ENCODE results near the gene FGD3. TPM values are rescaled to one million over a fixed set of nuclear protein-coding genes. Genes with fewer than 3 reads are reported as not detected.

FGD3 gene
- total and polyA plus RNA-seq, 2 donors (not counting 1 experiment from before 2014, with no cell fraction given): not detected

DNA sequence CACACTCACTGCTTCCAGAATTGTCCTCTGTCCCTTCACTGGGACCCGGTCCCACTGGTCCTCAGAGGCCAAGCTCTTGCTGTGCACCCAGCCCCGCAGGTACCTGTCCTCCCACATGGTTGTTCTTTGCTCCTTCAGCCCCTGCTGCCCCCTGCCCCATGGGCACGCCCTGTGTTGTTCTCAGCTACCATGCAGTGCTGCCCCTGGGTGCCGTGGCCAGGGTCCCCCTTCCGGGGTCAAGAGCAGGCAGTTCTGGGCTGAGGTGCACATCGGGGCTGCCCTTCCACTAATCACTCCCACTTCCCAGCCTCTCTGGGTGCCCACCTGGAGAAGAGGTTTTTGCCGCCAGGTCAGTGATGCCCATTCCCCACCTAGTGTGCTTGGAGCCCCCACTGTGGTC is 79.3 kb downstream of the FGD3 start:
- H3K36me3 ChIP-seq (ENCODE audit: control insufficient read depth, insufficient read depth, low read length): no peaks in the 10 kb centered on the region
- H3K4me3 ChIP-seq (replicated peaks in 1 of 4; ENCODE audit: control extremely low read depth in 1 of 4, insufficient read depth in 1 of 4, low read depth in 3 of 4, low read length in 4 of 4): no peak overlapping the region
- no peak for TF ChIP-seq EZH2 (IDR thresholded peaks at IDR 0.05; ENCODE audit: low read length, missing control alignments)
- TF ChIP-seq, protein P1, sequence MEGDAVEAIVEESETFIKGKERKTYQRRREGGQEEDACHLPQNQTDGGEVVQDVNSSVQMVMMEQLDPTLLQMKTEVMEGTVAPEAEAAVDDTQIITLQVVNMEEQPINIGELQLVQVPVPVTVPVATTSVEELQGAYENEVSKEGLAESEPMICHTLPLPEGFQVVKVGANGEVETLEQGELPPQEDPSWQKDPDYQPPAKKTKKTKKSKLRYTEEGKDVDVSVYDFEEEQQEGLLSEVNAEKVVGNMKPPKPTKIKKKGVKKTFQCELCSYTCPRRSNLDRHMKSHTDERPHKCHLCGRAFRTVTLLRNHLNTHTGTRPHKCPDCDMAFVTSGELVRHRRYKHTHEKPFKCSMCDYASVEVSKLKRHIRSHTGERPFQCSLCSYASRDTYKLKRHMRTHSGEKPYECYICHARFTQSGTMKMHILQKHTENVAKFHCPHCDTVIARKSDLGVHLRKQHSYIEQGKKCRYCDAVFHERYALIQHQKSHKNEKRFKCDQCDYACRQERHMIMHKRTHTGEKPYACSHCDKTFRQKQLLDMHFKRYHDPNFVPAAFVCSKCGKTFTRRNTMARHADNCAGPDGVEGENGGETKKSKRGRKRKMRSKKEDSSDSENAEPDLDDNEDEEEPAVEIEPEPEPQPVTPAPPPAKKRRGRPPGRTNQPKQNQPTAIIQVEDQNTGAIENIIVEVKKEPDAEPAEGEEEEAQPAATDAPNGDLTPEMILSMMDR (conservative IDR thresholded peaks at IDR 0.05 in 1 of 2, IDR thresholded peaks at IDR 0.05 in 1 of 2; ENCODE audit: low read depth in 1 of 2, low read length in 2 of 2): no peak
- H3K9me3 ChIP-seq (ENCODE audit: control insufficient read depth, insufficient read depth, low read depth, low read length): no peaks in the 10 kb centered on the region
- no peak overlapping the region for H3K9ac ChIP-seq (ENCODE audit: insufficient read depth, low read length)
- no peak overlapping the region for H3K4me2 ChIP-seq (ENCODE audit: extremely low read depth, insufficient read depth, low read length)
- no peaks in the 10 kb centered on the region for H3K4me1 ChIP-seq (ENCODE audit: control insufficient read depth, extremely low read depth, insufficient read depth, low read length)
- no peaks in the 10 kb centered on the region for H3K79me2 ChIP-seq (ENCODE audit: control insufficient read depth, insufficient read depth, low read length)
- no peak overlapping the region for H2AFZ ChIP-seq (ENCODE audit: low read length)
- no peaks in the 10 kb centered on the region for H4K20me1 ChIP-seq (ENCODE audit: control insufficient read depth, extremely low read depth, insufficient read depth, low read length)
- H3K27ac ChIP-seq (ENCODE audit: insufficient read depth, low read length): no peak overlapping the region
- no peak for DNase-seq (ENCODE audit: low read depth in 2 of 2)
- no peaks in the 10 kb centered on the region for H3K27me3 ChIP-seq (ENCODE audit: control insufficient read depth, insufficient read depth, low read length)

GRCh38 chr9:93027750-93028149 is 80.4 kb downstream of the FGD3 start:
- H3K4me1 ChIP-seq (ENCODE audit: control insufficient read depth, extremely low read depth, insufficient read depth, low read length): no peaks in the 10 kb centered on the region
- no peaks in the 10 kb centered on the region for H4K20me1 ChIP-seq (ENCODE audit: control insufficient read depth, extremely low read depth, insufficient read depth, low read length)
- no peaks in the 10 kb centered on the region for H3K27me3 ChIP-seq (ENCODE audit: control insufficient read depth, insufficient read depth, low read length)
- no peaks in the 10 kb centered on the region for H3K79me2 ChIP-seq (ENCODE audit: control insufficient read depth, insufficient read depth, low read length)
- H2AFZ ChIP-seq (ENCODE audit: low read length): no peak overlapping the region
- TF ChIP-seq EZH2 (IDR thresholded peaks at IDR 0.05; ENCODE audit: low read length, missing control alignments): no peak
- TF ChIP-seq, protein P1 (conservative IDR thresholded peaks at IDR 0.05 in 1 of 2, IDR thresholded peaks at IDR 0.05 in 1 of 2; ENCODE audit: low read depth in 1 of 2, low read length in 2 of 2): no peak
- DNase-seq (ENCODE audit: low read depth in 2 of 2): no peak
- H3K9me3 ChIP-seq (ENCODE audit: control insufficient read depth, insufficient read depth, low read depth, low read length): no peaks in the 10 kb centered on the region
- H3K9ac ChIP-seq (ENCODE audit: insufficient read depth, low read length): no peak overlapping the region
- no peak overlapping the region for H3K4me3 ChIP-seq (replicated peaks in 1 of 4; ENCODE audit: control extremely low read depth in 1 of 4, insufficient read depth in 1 of 4, low read depth in 3 of 4, low read length in 4 of 4)
- H3K27ac ChIP-seq (ENCODE audit: insufficient read depth, low read length): no peak overlapping the region
- H3K36me3 ChIP-seq (ENCODE audit: control insufficient read depth, insufficient read depth, low read length): no peaks in the 10 kb centered on the region
- no peak overlapping the region for H3K4me2 ChIP-seq (ENCODE audit: extremely low read depth, insufficient read depth, low read length)

DNA sequence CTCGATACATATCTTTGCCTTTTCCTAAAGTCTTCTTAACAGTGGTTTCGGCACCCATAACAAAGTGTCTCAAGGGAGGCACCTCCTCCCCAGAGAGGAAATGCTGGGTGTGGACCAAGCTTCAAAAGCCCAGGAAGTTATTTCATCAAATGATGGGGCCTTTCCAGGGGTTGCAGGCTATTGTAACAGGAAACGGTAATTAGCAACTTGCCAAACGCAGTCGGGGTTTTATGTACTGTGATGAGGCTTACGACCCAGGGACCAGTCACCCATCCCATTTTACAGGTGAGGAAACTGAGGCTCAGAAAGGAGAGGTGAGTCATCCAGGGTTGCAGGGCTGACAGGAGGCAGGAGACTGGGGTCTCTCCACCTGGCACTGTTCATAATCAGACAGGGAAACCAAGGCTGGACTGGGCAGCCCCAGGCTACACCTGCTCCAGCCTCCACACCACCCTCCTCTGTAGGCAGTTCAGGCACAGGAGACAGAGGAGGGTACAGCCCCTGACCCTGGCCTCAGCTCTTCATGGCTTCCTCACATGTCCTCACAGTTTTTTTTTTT is 81.2 kb downstream of the FGD3 start:
- H3K36me3 ChIP-seq (ENCODE audit: control insufficient read depth, insufficient read depth, low read length): no peaks in the 10 kb centered on the region
- no peak overlapping the region for H2AFZ ChIP-seq (ENCODE audit: low read length)
- no peaks in the 10 kb centered on the region for H3K27me3 ChIP-seq (ENCODE audit: control insufficient read depth, insufficient read depth, low read length)
- H3K79me2 ChIP-seq (ENCODE audit: control insufficient read depth, insufficient read depth, low read length): no peaks in the 10 kb centered on the region
- TF ChIP-seq EZH2 (IDR thresholded peaks at IDR 0.05; ENCODE audit: low read length, missing control alignments): no peak
- TF ChIP-seq, protein P1 (conservative IDR thresholded peaks at IDR 0.05 in 1 of 2, IDR thresholded peaks at IDR 0.05 in 1 of 2; ENCODE audit: low read depth in 1 of 2, low read length in 2 of 2): no peak
- no peak overlapping the region for H3K9ac ChIP-seq (ENCODE audit: insufficient read depth, low read length)
- no peaks in the 10 kb centered on the region for H3K9me3 ChIP-seq (ENCODE audit: control insufficient read depth, insufficient read depth, low read depth, low read length)
- H3K4me1 ChIP-seq (ENCODE audit: control insufficient read depth, extremely low read depth, insufficient read depth, low read length): no peaks in the 10 kb centered on the region
- no peaks in the 10 kb centered on the region for H4K20me1 ChIP-seq (ENCODE audit: control insufficient read depth, extremely low read depth, insufficient read depth, low read length)
- H3K27ac ChIP-seq (ENCODE audit: insufficient read depth, low read length): no peak overlapping the region
- H3K4me3 ChIP-seq (replicated peaks in 1 of 4; ENCODE audit: control extremely low read depth in 1 of 4, insufficient read depth in 1 of 4, low read depth in 3 of 4, low read length in 4 of 4): no peak overlapping the region
- no peak overlapping the region for H3K4me2 ChIP-seq (ENCODE audit: extremely low read depth, insufficient read depth, low read length)
- DNase-seq (ENCODE audit: low read depth in 2 of 2): no peak

All from fibroblast of lung (primary cell).